Uterus (tissue), 4 donors: Measurements from ENCODE around the gene CBARP. TPM values are rescaled to one million over a fixed set of nuclear protein-coding genes. Genes with fewer than 3 reads are reported as not detected.

ENCODE experiments used
- DNase-seq, 2 donors: peaks; one replicate each; pipeline ENCODE4 v3.0.0-alpha.2; 2019 to 2020
- H3K27ac ChIP-seq, 2 donors: fragments of 200-600 bp; sonication (generic); 1 replicate in 1 of 2; 2 replicates in 1 of 2; pipeline ENCODE4 v1.5.1; 2016 to 2018
- H3K27me3 ChIP-seq, 2 donors: fragments of 200-600 bp; sonication (generic); one replicate each; pipeline ENCODE4 v1.5.1; 2018 to 2019; ENCODE audit warnings: control low read depth in 1 of 2
- H3K36me3 ChIP-seq, 2 donors: fragments of 200-600 bp; sonication (generic); one replicate each; pipeline ENCODE4 v1.5.1; 2019; ENCODE audit warnings: control low read depth in 1 of 2
- H3K4me1 ChIP-seq, 2 donors: fragments of 200-600 bp; sonication (generic); one replicate each; pipeline ENCODE4 v1.5.1; 2018 to 2019; ENCODE audit warnings: control low read depth in 1 of 2
- H3K4me3 ChIP-seq, 2 donors: fragments of 200-600 bp; sonication (generic); 1 replicate in 1 of 2; 2 replicates in 1 of 2; pipeline ENCODE4 v1.5.1; 2018 to 2019; ENCODE audit warnings: mild to moderate bottlenecking in 1 of 2
- H3K9me3 ChIP-seq, 2 donors: fragments of 200-600 bp; sonication (generic); one replicate each; pipeline ENCODE4 v1.5.1; 2019; ENCODE audit warnings: control low read depth in 1 of 2
- POLR2A ChIP-seq, 2 donors: fragments of 450-650 bp; IDR thresholded peaks; one replicate each; pipeline ENCODE4 v1.6.1; 2016; ENCODE audit warnings: antibody characterized with exemption in 2 of 2, mild to moderate bottlenecking in 1 of 2, moderate library complexity in 1 of 2
- intact Hi-C: fragments of 100-400 bp; cut with DNase I; formaldehyde crosslinking; loops from one replicate; pipeline ENCODE4 v1.15.1; 2023; ENCODE audit warnings: low total_unique reads
- total RNA-seq, 4 donors: library from RNA; depleted of rRNA in 3 of 4; stranded (reverse); fragments of >200 nt in 3 of 4; gene quantifications; one replicate each; pipeline versions ENCODE4 v1.1.0 to v1.2.4, GENCODE V29; 2014 to 2023
- TF ChIP-seq, protein P1 (sequence below), 4 experiments: fragments of 200-600 bp in 2 of 4; fragments of 450-650 bp in 2 of 4; sonication (generic) in 2 of 4; IDR thresholded peaks; one replicate each; pipeline ENCODE4 v1.5.1; 2016 to 2019; ENCODE audit warnings: antibody characterized with exemption in 4 of 4, mild to moderate bottlenecking in 2 of 4, moderate library complexity in 1 of 4
- donor health status: DM: yes; HTN: yes; CAD: no.

CBARP gene
- total RNA-seq, 4 donors from 2014 or later, result 0.26 to 1.5 (median 1.0) TPM; not detected in 1

DNA sequence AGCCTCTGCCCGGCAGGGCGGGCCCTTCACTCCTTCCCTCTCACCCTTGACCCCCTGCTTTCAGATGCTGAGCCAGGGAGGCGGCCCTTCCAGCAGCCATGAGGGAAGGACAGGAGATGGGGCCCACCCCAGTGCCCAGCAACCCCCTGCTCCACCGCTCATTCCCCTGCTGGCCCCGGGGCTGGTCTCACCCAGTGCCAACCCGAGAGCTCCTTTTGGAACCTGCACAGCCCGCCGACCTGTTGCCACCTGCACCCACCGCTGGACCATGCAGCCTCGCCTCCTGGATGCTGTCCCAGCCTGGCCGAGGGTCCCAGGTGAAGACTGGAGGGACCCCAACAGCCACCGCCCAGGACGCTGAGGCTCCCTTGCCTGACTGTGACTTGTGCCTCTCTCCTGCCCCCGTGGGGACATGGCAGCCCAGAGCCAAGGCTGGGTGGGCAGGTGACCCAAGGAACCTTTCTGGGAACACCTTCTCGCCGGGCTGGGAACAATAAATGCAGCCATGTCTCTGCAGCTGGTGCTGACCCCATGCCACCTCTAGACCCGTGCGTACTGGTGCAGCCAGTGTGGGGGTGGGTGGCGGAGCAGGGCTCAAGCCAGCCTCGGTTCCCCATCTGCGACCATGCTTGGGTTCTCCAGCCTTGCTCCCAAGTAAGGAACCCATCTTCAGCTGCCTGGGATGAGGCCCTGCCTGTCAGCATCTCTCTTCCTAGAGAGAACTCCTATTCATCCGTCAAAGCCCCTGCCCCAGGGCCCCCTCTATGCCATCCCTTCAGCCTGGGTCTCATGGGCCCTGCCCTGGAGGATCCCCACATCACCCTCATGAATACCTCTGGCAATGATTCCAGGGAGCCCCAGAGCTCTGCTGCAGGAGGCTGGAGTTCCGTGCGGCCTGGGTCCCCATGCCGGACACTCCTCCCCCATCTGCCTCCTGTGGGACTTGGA lies 41.2 kb upstream of the CBARP start:
- intact Hi-C loops, result no loop called here
- no peak for DNase-seq
- Histone ChIP-seq H3K36me3 (no peaks in the 10 kb centered on the region), H3K27me3 (peaks cover 2 to 5% of the 10 kb centered on the region in 2 donors), H3K4me1 (peaks cover 0 to 19% of the 10 kb centered on the region in 2 donors), H3K4me3 (no peak overlapping the region), H3K27ac (no peak overlapping the region), H3K9me3 (no peaks in the 10 kb centered on the region)
- TF ChIP-seq, protein P1, sequence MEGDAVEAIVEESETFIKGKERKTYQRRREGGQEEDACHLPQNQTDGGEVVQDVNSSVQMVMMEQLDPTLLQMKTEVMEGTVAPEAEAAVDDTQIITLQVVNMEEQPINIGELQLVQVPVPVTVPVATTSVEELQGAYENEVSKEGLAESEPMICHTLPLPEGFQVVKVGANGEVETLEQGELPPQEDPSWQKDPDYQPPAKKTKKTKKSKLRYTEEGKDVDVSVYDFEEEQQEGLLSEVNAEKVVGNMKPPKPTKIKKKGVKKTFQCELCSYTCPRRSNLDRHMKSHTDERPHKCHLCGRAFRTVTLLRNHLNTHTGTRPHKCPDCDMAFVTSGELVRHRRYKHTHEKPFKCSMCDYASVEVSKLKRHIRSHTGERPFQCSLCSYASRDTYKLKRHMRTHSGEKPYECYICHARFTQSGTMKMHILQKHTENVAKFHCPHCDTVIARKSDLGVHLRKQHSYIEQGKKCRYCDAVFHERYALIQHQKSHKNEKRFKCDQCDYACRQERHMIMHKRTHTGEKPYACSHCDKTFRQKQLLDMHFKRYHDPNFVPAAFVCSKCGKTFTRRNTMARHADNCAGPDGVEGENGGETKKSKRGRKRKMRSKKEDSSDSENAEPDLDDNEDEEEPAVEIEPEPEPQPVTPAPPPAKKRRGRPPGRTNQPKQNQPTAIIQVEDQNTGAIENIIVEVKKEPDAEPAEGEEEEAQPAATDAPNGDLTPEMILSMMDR (IDR thresholded peaks at IDR 0.05), result no peak
- TF ChIP-seq POLR2A (IDR thresholded peaks at IDR 0.05), result no peak

DNA sequence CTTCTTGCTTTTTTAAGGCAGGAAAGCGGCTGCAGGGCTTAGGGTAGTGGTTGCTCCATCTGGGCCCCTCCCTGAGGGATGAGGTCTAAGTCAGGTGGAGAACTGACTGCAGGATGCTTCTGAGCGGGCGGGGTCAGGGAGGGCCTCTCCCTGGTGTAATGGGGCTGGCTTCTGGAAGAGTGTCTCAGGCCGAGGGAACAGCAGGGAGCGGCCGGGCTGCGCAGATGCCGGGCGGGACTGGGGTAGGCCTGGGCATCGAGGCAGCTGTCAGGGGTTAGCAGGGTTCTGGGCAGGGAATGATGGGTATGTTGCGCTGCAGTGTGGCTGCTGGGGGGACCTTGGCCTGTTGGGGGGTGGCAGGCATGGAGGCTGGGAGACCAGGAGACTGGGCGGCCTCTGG lies 40.3 kb upstream of the CBARP start:
- H3K27ac ChIP-seq, result no peak overlapping the region
- DNase-seq, result no peak
- no peaks in the 10 kb centered on the region for H3K9me3 ChIP-seq
- H3K4me3 ChIP-seq, result no peak overlapping the region
- H3K36me3 ChIP-seq, result no peaks in the 10 kb centered on the region
- intact Hi-C loops, result no loop called here
- TF ChIP-seq, protein P1 (IDR thresholded peaks at IDR 0.05), result no peak
- TF ChIP-seq POLR2A (IDR thresholded peaks at IDR 0.05), result no peak
- peaks cover 0 to 26% of the 10 kb centered on the region in 2 donors for H3K4me1 ChIP-seq
- no peaks in the 10 kb centered on the region for H3K27me3 ChIP-seq

DNA sequence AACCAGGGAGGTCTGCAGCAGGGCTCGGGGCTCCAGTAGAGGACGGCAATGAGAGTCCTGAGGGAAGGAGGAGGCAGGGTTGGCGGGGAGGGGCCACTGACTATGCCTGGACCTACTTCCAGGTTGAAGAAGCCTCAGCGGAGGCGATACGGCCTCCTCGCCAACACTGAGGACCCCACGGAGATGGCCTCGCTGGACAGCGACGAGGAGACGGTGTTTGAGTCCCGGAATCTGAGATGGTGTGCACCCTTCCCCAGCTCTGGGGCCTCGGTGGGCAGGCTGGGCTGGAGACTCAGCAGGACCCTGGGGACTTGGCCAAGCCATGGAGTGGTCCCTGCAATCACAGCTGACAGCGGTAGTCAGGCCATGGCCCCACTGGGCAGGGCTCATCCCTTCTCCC lies 39.3 kb upstream of the CBARP start:
- Histone ChIP-seq H3K4me3 (no peak overlapping the region), H3K9me3 (no peaks in the 10 kb centered on the region), H3K27ac (no peak overlapping the region), H3K27me3 (no peaks in the 10 kb centered on the region), H3K36me3 (no peaks in the 10 kb centered on the region), H3K4me1 (peaks cover 0 to 30% of the 10 kb centered on the region in 2 donors)
- TF ChIP-seq POLR2A (IDR thresholded peaks at IDR 0.05), result no peak
- TF ChIP-seq, protein P1 (IDR thresholded peaks at IDR 0.05), result no peak
- DNase-seq, result no peak
- intact Hi-C loops, result no loop called here

DNA sequence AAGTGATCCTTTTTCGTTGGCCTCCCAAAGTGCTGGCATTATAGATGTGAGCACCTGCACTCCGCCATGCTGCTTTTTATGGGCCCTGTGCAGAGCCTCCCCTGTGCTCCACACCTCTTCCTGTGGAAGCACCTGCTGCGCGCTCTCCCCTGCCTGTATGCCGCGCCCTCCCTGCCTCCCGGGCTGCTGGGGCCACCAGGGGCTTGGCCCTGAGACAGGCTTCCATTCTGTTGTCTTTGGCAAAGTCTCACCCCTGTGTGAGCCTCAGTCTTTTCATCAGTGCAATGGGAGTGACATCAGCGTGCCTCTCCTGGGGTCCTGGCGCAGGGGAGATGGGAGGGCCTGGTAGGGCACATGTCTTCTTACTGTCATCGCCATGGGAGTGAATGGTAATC lies 38.8 kb upstream of the CBARP start:
- DNase-seq, result no peak
- TF ChIP-seq POLR2A (IDR thresholded peaks at IDR 0.05), result no peak
- TF ChIP-seq, protein P1 (IDR thresholded peaks at IDR 0.05), result no peak
- H3K36me3 ChIP-seq, result no peaks in the 10 kb centered on the region
- H3K27me3 ChIP-seq, result no peaks in the 10 kb centered on the region
- H3K27ac ChIP-seq, result peak overlapping the region; percentile 98
- intact Hi-C loops, result no loop called here
- H3K9me3 ChIP-seq, result no peaks in the 10 kb centered on the region
- peaks cover 2 to 35% of the 10 kb centered on the region in 2 donors for H3K4me1 ChIP-seq
- H3K4me3 ChIP-seq, result no peak overlapping the region

DNA sequence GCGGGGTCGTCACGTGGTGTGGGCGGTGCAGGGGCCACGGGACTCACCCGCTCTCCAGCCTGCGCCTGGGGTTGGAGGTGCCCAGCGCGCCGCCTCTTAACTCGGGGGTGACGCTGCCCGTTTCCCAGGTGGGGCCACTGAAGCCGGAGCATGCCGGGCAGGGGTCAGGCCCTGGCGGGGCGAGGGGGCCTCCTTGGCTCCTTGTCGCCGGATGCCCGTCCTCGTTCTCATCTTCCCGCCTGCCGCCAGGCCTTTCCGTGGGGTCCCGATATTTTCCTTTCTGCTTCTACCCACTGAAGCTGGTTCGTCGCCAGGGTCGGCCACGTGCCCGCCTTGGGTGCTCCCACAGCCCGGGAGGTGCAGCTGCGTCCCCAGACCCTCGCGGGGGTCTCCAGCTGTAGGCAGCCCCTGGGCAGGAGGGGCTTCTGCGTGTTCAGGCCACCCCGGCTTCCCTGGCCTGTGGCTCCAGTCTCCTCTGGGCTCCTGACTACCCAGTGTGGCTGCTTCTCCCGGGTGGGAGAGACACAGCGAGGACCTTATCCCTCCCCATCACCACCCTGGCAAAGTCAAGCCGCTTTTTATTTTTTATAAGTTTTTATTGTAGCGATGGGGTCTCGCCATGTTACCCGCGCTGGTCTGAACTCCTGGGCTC lies 38.3 kb upstream of the CBARP start:
- Histone ChIP-seq H3K4me3 (peak overlapping the region; percentile 65 to 71), H3K27ac (peak overlapping the region; percentile 98), H3K36me3 (no peaks in the 10 kb centered on the region), H3K9me3 (no peaks in the 10 kb centered on the region), H3K27me3 (no peaks in the 10 kb centered on the region), H3K4me1 (peaks cover 7 to 39% of the 10 kb centered on the region in 2 donors)
- intact Hi-C loops, result no loop called here
- TF ChIP-seq, protein P1 (IDR thresholded peaks at IDR 0.05), result no peak
- no peak for TF ChIP-seq POLR2A (IDR thresholded peaks at IDR 0.05)
- no peak for DNase-seq
